ENCODE data around the gene EFCAB13.

Gene EFCAB13

GRCh38 chr17:47316311-47316710 is 7.4 kb upstream of the EFCAB13 start:
- H3K9ac ChIP-seq (ENCODE audit: low read depth, low read length), result peak overlapping the region; percentile 72
- peak overlapping the region; percentile 37 for H3K4me2 ChIP-seq (ENCODE audit: low read length)
- H3K27me3 ChIP-seq (ENCODE audit: control insufficient read depth, insufficient read depth, low read length), result no peaks in the 10 kb centered on the region
- H3K36me3 ChIP-seq (ENCODE audit: insufficient read depth, low read length), result no peaks in the 10 kb centered on the region
- H3K9me3 ChIP-seq (replicated peaks; ENCODE audit: low read length), result no peaks in the 10 kb centered on the region
- H3K4me3 ChIP-seq (ENCODE audit: low read length), result no peak overlapping the region
- peaks cover 26% of the 10 kb centered on the region for H3K4me1 ChIP-seq (ENCODE audit: control insufficient read depth, insufficient read depth, low read length)

DNA sequence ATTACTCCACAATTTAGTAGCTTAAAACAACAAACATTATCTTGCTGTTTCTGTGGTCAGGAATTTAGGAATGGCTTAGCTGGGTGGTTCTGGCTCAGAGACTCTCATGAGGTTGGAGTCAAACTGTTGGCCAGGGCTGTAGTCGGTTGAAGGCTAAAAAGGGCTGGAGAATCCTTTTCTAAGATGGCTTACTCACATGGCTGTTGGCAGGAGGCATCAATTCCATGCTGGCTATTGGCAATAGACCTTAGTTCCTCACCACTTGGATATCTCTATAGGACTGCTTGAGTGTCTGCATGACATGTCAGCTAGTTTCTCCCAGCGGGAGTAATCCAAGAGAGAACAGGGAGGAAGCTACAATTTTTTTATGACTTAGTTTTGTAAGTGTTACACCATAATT is 6.6 kb upstream of the EFCAB13 start:
- no peaks in the 10 kb centered on the region for H3K27me3 ChIP-seq (ENCODE audit: control insufficient read depth, insufficient read depth, low read length)
- H3K4me3 ChIP-seq (ENCODE audit: low read length), result no peak overlapping the region
- H3K4me1 ChIP-seq (ENCODE audit: control insufficient read depth, insufficient read depth, low read length), result peaks cover 26% of the 10 kb centered on the region
- no peaks in the 10 kb centered on the region for H3K36me3 ChIP-seq (ENCODE audit: insufficient read depth, low read length)
- H3K9me3 ChIP-seq (replicated peaks; ENCODE audit: low read length), result no peaks in the 10 kb centered on the region
- H3K4me2 ChIP-seq (ENCODE audit: low read length), result no peak overlapping the region
- no peak overlapping the region for H3K9ac ChIP-seq (ENCODE audit: low read depth, low read length)

DNA sequence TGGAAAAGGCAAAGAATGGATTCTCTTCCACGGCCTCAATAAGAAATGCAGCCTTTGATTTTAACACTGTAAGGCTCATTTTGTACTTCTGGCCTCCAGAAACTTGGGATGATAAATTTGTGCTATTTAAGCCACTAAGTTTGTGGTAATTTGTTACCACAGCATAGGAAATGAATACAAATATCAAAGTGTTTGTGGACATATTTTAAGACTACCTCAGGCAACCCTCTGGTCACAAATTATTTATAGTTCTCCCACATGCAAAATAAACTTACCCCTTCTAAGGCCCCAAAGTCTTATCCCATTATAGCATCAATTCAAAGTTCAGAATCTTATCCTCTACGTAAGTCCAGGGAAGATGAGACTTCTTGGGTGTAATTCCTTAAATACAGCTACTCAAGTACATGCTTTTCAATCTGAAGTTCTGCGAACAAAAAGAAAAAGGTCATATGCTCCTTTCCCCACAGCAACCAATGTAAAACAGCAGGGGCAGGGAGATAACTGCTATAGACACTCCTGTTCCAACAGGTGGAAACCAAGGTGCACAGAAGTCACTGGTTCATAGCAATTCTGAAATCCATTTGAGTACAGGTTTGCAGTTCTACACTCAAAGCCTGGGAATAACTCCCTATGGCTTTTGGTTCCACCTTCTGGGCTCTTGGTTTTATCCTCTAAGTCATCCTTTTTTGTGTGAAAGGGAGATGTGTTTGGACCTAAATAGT is 5.4 kb upstream of the EFCAB13 start:
- H3K4me1 ChIP-seq (ENCODE audit: control insufficient read depth, insufficient read depth, low read length), result peaks cover 27% of the 10 kb centered on the region
- no peak overlapping the region for H3K4me3 ChIP-seq (ENCODE audit: low read length)
- H3K9me3 ChIP-seq (replicated peaks; ENCODE audit: low read length), result no peaks in the 10 kb centered on the region
- H3K4me2 ChIP-seq (ENCODE audit: low read length), result no peak overlapping the region
- H3K36me3 ChIP-seq (ENCODE audit: insufficient read depth, low read length), result no peaks in the 10 kb centered on the region
- no peak overlapping the region for H3K9ac ChIP-seq (ENCODE audit: low read depth, low read length)
- no peaks in the 10 kb centered on the region for H3K27me3 ChIP-seq (ENCODE audit: control insufficient read depth, insufficient read depth, low read length)

DNA sequence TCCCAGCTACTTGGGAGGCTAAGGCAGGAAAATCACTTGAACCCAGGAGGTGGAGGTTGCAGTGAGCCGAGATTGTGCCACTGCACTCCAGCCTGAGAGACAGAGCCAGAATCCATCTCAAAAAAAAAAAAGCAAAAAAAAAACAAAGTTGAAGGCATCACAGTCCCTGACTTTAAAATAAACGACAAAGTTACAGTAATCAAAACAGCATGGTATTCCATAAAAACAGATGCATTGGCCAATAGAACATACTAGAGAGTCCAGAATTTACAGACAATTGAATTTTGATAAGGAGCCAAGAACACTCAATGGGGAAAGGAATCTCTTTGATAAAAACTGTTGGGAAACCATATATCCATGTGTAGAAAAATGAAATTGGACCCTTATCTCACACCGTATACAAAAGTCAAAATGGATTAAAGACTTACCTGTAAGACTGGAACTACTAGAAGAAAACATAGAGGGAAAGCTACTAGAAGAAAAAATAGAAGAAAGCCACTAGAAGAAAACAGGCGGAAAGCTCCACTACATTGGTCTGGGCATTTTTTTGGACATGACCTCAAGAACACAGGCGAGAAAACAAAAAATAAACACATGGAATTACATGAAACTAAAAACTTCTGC is 2.8 kb upstream of the EFCAB13 start:
- H3K4me3 ChIP-seq (ENCODE audit: low read length), result no peak overlapping the region
- H3K9me3 ChIP-seq (replicated peaks; ENCODE audit: low read length), result no peaks in the 10 kb centered on the region
- peaks cover 20% of the 10 kb centered on the region for H3K4me1 ChIP-seq (ENCODE audit: control insufficient read depth, insufficient read depth, low read length)
- H3K9ac ChIP-seq (ENCODE audit: low read depth, low read length), result no peak overlapping the region
- H3K4me2 ChIP-seq (ENCODE audit: low read length), result no peak overlapping the region
- no peaks in the 10 kb centered on the region for H3K36me3 ChIP-seq (ENCODE audit: insufficient read depth, low read length)
- H3K27me3 ChIP-seq (ENCODE audit: control insufficient read depth, insufficient read depth, low read length), result no peaks in the 10 kb centered on the region

- peak overlapping the region; percentile 84 for H3K9ac ChIP-seq (ENCODE audit: low read depth, low read length)
- peak overlapping the region; percentile 81 for H3K4me3 ChIP-seq (ENCODE audit: low read length)
- H3K27me3 ChIP-seq (ENCODE audit: control insufficient read depth, insufficient read depth, low read length), result no peaks in the 10 kb centered on the region
These were observed 667 bp downstream of the EFCAB13 start for GRCh38 chr17:47324224-47325020.

GRCh38 chr17:47325176-47325575 is 1.4 kb downstream of the EFCAB13 start:
- no peaks in the 10 kb centered on the region for H3K27me3 ChIP-seq (ENCODE audit: control insufficient read depth, insufficient read depth, low read length)
- no peak overlapping the region for H3K4me2 ChIP-seq (ENCODE audit: low read length)
- H3K9me3 ChIP-seq (replicated peaks; ENCODE audit: low read length), result no peaks in the 10 kb centered on the region
- no peaks in the 10 kb centered on the region for H3K36me3 ChIP-seq (ENCODE audit: insufficient read depth, low read length)
- H3K4me1 ChIP-seq (ENCODE audit: control insufficient read depth, insufficient read depth, low read length), result peaks cover 9% of the 10 kb centered on the region
- no peak overlapping the region for H3K9ac ChIP-seq (ENCODE audit: low read depth, low read length)
- H3K4me3 ChIP-seq (ENCODE audit: low read length), result no peak overlapping the region

More at GRCh38 chr17:47324224-47325020, 667 bp downstream of the EFCAB13 start:
- no peaks in the 10 kb centered on the region for H3K36me3 ChIP-seq (ENCODE audit: insufficient read depth, low read length)
- H3K4me1 ChIP-seq (ENCODE audit: control insufficient read depth, insufficient read depth, low read length), result peaks cover 9% of the 10 kb centered on the region
- no peaks in the 10 kb centered on the region for H3K9me3 ChIP-seq (replicated peaks; ENCODE audit: low read length)
- peak overlapping the region; percentile 98 for H3K4me2 ChIP-seq (ENCODE audit: low read length)

DNA sequence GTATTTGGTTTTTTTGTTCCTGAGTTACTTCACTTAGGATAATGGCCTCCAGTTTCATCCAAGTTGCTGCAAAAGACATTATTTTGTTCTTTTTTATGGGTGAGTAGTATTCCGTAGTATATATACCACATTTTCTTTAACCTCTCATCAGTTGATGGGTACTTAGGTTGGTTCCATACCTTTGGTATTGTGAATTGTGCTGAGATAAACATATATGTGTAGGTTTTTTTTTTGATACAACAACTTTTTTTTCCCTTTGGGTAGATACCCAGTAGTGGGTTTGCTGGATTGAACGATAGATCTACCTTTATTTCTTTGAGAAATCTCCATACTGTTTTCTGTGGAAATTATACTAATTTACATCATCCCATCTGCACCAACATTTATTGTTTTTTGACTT is 6.8 kb downstream of the EFCAB13 start:
- H3K4me1 ChIP-seq (ENCODE audit: control insufficient read depth, insufficient read depth, low read length), result no peaks in the 10 kb centered on the region
- H3K36me3 ChIP-seq (ENCODE audit: insufficient read depth, low read length), result no peaks in the 10 kb centered on the region
- H3K27me3 ChIP-seq (ENCODE audit: control insufficient read depth, insufficient read depth, low read length), result no peaks in the 10 kb centered on the region
- H3K9ac ChIP-seq (ENCODE audit: low read depth, low read length), result no peak overlapping the region
- H3K4me3 ChIP-seq (ENCODE audit: low read length), result no peak overlapping the region
- H3K4me2 ChIP-seq (ENCODE audit: low read length), result no peak overlapping the region
- no peaks in the 10 kb centered on the region for H3K9me3 ChIP-seq (replicated peaks; ENCODE audit: low read length)

DNA sequence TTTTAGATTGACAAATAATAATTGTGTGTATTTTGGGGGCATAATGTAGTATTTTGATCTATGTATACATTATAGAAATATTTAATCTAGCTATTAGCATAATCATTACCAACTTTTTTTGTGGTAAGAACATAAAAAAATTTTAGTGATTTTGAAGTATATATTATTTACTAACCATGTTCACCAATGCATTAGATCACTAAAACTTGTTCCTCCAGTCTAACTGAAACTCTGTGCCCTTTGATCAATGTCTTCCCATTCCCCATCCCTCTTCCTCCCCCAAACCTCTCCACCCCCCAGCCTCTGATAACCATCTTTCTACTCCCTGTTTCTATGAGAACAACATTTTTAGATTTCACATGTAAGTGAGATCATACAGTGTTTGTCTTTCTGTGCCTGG is 8.5 kb downstream of the EFCAB13 start:
- Histone ChIP-seq H3K9ac (ENCODE audit: low read depth, low read length) (no peak overlapping the region), H3K27me3 (ENCODE audit: control insufficient read depth, insufficient read depth, low read length) (no peaks in the 10 kb centered on the region), H3K36me3 (ENCODE audit: insufficient read depth, low read length) (no peaks in the 10 kb centered on the region), H3K4me3 (ENCODE audit: low read length) (no peak overlapping the region), H3K4me1 (ENCODE audit: control insufficient read depth, insufficient read depth, low read length) (no peaks in the 10 kb centered on the region), H3K4me2 (ENCODE audit: low read length) (no peak overlapping the region), H3K9me3 (replicated peaks; ENCODE audit: low read length) (no peaks in the 10 kb centered on the region)

GRCh38 chr17:47335101-47335936 is 11.6 kb downstream of the EFCAB13 start:
- no peaks in the 10 kb centered on the region for H3K4me1 ChIP-seq (ENCODE audit: control insufficient read depth, insufficient read depth, low read length)
- H3K36me3 ChIP-seq (ENCODE audit: insufficient read depth, low read length), result no peaks in the 10 kb centered on the region
- H3K9me3 ChIP-seq (replicated peaks; ENCODE audit: low read length), result no peaks in the 10 kb centered on the region
- no peak overlapping the region for H3K9ac ChIP-seq (ENCODE audit: low read depth, low read length)
- H3K4me2 ChIP-seq (ENCODE audit: low read length), result no peak overlapping the region
- H3K27me3 ChIP-seq (ENCODE audit: control insufficient read depth, insufficient read depth, low read length), result no peaks in the 10 kb centered on the region
- no peak overlapping the region for H3K4me3 ChIP-seq (ENCODE audit: low read length)

DNA sequence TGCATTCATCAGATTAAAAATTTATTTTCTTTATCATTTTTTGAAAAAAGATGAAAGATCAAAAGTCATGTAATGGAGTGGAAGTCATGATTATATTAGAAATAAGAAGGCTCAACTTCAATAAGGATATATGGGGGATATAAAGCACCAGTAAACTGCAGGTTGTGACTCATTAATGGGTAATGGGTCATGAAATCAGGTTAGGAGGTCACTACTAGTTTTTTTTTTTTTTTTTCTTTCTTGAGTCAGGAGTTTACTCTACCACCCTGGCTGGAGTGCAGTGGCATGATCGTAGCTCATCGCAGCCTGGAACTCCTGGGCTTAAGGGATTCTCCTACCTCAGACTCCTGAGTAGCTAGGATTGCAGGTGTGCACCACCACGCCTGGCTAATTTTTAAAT is 14.3 kb downstream of the EFCAB13 start:
- Histone ChIP-seq H3K27me3 (ENCODE audit: control insufficient read depth, insufficient read depth, low read length) (no peaks in the 10 kb centered on the region), H3K4me2 (ENCODE audit: low read length) (no peak overlapping the region), H3K9ac (ENCODE audit: low read depth, low read length) (no peak overlapping the region), H3K4me3 (ENCODE audit: low read length) (no peak overlapping the region), H3K4me1 (ENCODE audit: control insufficient read depth, insufficient read depth, low read length) (no peaks in the 10 kb centered on the region), H3K9me3 (replicated peaks; ENCODE audit: low read length) (no peaks in the 10 kb centered on the region), H3K36me3 (ENCODE audit: insufficient read depth, low read length) (no peaks in the 10 kb centered on the region)

- Histone ChIP-seq H3K4me1 (ENCODE audit: control insufficient read depth, insufficient read depth, low read length) (no peaks in the 10 kb centered on the region), H3K9me3 (replicated peaks; ENCODE audit: low read length) (no peaks in the 10 kb centered on the region), H3K4me2 (ENCODE audit: low read length) (no peak overlapping the region), H3K36me3 (ENCODE audit: insufficient read depth, low read length) (no peaks in the 10 kb centered on the region), H3K27me3 (ENCODE audit: control insufficient read depth, insufficient read depth, low read length) (no peaks in the 10 kb centered on the region), H3K9ac (ENCODE audit: low read depth, low read length) (no peak overlapping the region), H3K4me3 (ENCODE audit: low read length) (no peak overlapping the region)
These were observed 29.1 kb downstream of the EFCAB13 start for GRCh38 chr17:47352848-47353247.
